Hypothalamus (tissue), 51 donors: ENCODE results near the gene ABCC4.

Experiments used
- DNase-seq, 51 donors: peaks; one replicate each; lab custom pipeline; 2025; lab: John Stamatoyannopoulos, UW

ABCC4 gene

GRCh38 chr13:95075506-95075905, 225.7 kb downstream of the ABCC4 start:
- DNase-seq, result no peak

DNA sequence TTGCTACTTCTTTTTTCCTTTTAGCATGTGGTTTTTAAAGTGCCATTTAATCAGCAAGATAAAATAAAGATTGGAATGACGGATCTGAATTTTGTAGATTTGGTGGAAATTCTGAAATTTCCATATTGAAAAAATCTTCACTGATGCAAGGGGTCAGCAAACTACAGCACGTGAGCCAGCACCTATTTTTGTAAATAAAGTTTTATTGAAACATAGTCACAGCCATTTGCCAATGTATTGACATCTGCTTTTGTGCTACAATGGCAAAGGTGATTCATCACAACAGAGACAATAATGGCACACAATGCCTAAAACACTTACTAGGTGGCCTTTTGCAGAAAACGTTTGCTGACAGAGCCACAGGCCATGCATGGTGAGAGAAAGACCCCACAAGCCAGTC, 226.4 kb downstream of the ABCC4 start:
- no peak for DNase-seq

- DNase-seq, result no peak
Observed at GRCh38 chr13:95073747-95074311, 227.4 kb downstream of the ABCC4 start.

GRCh38 chr13:95067303-95067702, 233.9 kb downstream of the ABCC4 start:
- no peak for DNase-seq

- no peak for DNase-seq
Observed at GRCh38 chr13:95060014-95060519, 241.2 kb downstream of the ABCC4 start.

DNA sequence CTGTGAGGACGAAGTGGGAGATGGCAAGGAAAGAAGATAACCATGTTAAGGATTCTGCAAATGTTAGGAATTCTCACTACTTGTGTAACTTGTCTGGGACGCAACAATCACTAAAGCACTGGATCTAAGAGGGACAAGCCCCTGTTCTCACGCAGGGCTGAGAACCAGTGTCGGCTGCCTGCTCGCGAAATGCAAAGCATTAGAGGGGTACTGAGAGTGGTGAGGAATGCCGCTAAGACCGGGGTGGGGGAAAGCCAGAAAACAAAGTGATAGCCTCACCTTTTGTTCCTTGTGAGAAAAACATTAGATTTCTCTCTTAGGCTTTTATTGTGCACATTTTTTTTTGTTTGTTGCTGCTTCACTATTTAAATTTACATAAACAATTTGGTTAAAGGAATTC, 241.9 kb downstream of the ABCC4 start:
- no peak for DNase-seq

GRCh38 chr13:95058680-95059079, 242.6 kb downstream of the ABCC4 start:
- no peak for DNase-seq

DNA sequence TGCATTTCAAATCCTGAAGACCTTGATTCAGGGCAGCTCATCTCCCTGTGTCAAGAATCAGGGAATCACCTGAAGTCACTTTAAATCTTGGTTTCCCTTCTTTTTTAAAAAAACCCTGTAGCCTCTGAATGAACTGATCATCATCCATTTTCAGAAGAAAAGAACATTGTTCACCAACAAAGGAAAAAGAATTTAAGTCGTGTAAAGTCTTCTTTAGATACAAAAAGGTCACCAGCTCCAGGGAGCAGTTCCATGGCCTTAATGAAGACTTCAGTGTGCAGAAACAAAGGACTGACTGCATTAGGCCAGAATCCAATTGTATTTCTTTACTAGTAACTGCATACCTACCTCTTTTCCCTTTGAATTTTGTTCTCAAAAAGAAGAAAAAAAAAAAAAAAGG, 245.0 kb downstream of the ABCC4 start:
- DNase-seq, result no peak

GRCh38 chr13:95050800-95051615, 250.2 kb downstream of the ABCC4 start:
- DNase-seq, result no peak

GRCh38 chr13:95049772-95050171, 251.5 kb downstream of the ABCC4 start:
- no peak for DNase-seq

DNA sequence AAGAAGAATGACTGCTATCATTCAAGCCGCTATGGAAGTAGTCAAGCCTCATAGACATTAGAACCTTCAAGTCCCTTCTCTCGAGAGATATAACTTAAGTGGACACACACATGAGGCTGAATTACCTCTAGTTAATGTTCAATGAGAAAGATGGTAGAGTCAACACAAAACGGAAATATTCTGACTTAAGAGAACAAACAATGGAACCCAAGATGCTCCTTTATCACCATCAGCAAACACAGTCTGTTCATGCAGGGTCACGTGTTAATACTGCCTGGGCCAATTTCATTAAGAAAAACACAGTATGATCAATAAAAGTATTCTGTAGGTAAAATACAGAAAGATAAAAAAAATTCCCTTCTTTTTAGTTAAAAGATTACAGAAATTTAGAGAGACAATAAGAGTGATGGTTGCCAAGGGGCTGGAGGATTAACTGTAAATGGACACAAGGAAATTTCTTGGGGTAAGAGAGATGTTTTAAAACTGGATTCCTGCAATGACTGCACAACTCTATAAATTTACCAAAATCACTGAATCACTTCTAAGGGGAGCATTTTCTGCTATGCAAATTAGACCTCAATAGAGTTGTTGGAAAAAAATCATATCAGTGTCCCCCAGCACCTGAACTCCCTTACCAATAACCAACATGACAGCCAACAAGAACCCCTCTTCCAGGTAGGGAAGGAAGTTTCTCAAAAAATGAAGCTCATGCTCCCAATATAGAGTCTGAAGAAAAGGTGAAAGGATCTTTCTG, 256.6 kb downstream of the ABCC4 start:
- DNase-seq, result no peak

GRCh38 chr13:95039415-95039814, 261.8 kb downstream of the ABCC4 start:
- DNase-seq, result no peak

- no peak for DNase-seq
Observed at GRCh38 chr13:95038949-95039348, 262.3 kb downstream of the ABCC4 start.

GRCh38 chr13:95035311-95036109, 265.7 kb downstream of the ABCC4 start:
- no peak for DNase-seq

DNA sequence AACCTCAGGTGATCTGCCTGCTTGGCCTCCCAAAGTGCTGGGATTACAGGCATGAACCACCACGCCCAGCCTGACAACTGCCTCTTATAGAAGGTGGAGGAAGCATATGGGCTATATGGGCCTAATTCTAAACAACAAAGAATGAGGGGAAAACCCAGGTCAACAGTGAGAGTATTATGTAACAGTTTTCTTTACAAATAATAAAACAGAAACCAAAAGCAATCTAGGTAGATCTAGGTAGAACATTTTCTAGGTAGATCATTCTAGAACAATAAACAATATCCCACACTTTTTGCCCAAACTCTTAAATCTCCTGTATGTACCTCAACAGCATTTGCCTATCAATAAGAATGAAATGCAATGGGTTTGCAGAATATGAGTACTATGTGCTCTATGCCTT, 267.4 kb downstream of the ABCC4 start:
- DNase-seq, result no peak

- no peak for DNase-seq
Observed at GRCh38 chr13:95032121-95032520, 269.1 kb downstream of the ABCC4 start.

GRCh38 chr13:95030821-95031343, 270.4 kb downstream of the ABCC4 start:
- no peak for DNase-seq

DNA sequence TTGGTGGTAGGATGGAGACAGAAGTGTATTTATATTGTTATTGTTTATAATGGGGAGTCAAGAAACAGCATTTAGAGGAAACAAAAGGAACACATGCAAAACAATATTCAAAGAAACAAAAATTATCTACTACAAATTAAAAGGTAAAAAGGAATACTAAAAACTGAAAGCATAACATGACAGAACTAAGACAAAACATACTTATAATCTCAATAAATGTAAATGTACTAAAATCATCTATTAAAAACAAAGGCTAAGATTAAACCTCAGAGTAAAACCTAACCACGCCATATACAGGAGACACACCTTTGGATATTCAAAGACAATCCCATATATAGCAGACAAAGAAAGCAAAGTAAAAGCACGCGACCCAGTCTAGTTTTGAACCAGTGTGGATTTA, 273.6 kb downstream of the ABCC4 start:
- DNase-seq, result no peak

- DNase-seq, result no peak
Observed at GRCh38 chr13:95025116-95025515, 276.1 kb downstream of the ABCC4 start.

DNA sequence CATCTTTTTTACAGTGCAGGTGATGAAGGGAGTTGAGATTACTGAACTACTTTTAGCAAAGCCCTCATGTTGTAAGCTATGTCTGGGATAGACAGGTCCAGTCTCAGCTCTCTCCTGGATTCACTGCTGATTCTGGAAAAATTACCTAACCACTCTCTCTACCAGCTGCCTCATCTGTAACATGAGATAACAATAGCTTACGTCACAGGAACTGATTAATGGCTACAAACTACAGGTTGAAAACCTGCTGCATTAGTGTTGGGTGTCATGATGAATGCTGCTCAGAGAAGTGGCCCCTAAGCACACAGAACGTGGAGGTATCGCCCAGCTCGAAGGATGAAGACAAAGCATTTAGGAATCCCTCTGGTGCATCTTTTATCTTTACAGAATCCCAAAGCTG, 277.8 kb downstream of the ABCC4 start:
- DNase-seq, result no peak
